T-helper 2 cell treated with Interferon-gamma antibody and Interleukin-4, amounts not matched to agents 5 μg/mL and 100 μg/mL, for 36 hours (primary cell): ENCODE data around the gene PLEKHG5.

Experiments used
- DNase-seq: peaks from one replicate; pipeline ENCODE4 v3.0.0; 2021; ENCODE audit warnings: low spot score
- H3K27ac Mint-ChIP-seq: one replicate; pipeline ENCODE4 v1.8.0; 2021; ENCODE audit warnings: mild to moderate bottlenecking, mixed read lengths
- H3K27me3 Mint-ChIP-seq: one replicate; pipeline ENCODE4 v1.8.0; 2021; ENCODE audit warnings: low read depth, mixed read lengths
- H3K36me3 Mint-ChIP-seq: one replicate; pipeline ENCODE4 v1.8.0; 2021; ENCODE audit warnings: low read depth, mixed read lengths
- H3K4me1 Mint-ChIP-seq: one replicate; pipeline ENCODE4 v1.8.0; 2021; ENCODE audit warnings: low read depth, mixed read lengths
- H3K4me3 Mint-ChIP-seq: one replicate; pipeline ENCODE4 v1.8.0; 2022; ENCODE audit warnings: mild to moderate bottlenecking, moderate library complexity, mixed read lengths
- H3K9me3 Mint-ChIP-seq: one replicate; pipeline ENCODE4 v1.8.0; 2021; ENCODE audit warnings: mixed read lengths

The PLEKHG5 gene

GRCh38 chr1:6424619-6425593, 66.6 kb downstream of the PLEKHG5 start, which contains the start of gene ESPN:
Gene ESPN (plus strand): TSS chr1:6424776. CDS start chr1:6424956, 180 bp downstream.
- Mint-ChIP-seq H3K9me3 (no peaks in the 10 kb centered on the region), H3K27ac (no peak within 1 kb of the TSS), H3K4me3 (peak within 1 kb of the TSS; percentile 52), H3K4me1 (peaks cover 4% of the 10 kb centered on the region), H3K36me3 (no peaks in the 10 kb centered on the region), H3K27me3 (peaks cover 53% of the 10 kb centered on the region)
- DNase-seq, result no peak

- H3K27me3 Mint-ChIP-seq, result peaks cover 56% of the 10 kb centered on the region
- peak overlapping the region; percentile 52 for H3K4me3 Mint-ChIP-seq
- no peak for DNase-seq
- peaks cover 4% of the 10 kb centered on the region for H3K4me1 Mint-ChIP-seq
- no peaks in the 10 kb centered on the region for H3K36me3 Mint-ChIP-seq
- H3K9me3 Mint-ChIP-seq, result no peaks in the 10 kb centered on the region
- H3K27ac Mint-ChIP-seq, result no peak overlapping the region
Measured at GRCh38 chr1:6424000-6424565, 67.4 kb downstream of the PLEKHG5 start.

GRCh38 chr1:6423321-6423999, 68.0 kb downstream of the PLEKHG5 start:
- peak; percentile 51 for DNase-seq
- peaks cover 57% of the 10 kb centered on the region for H3K27me3 Mint-ChIP-seq

GRCh38 chr1:6421266-6421665, 70.2 kb downstream of the PLEKHG5 start:
- Mint-ChIP-seq H3K4me1 (peaks cover 4% of the 10 kb centered on the region), H3K4me3 (no peak overlapping the region), H3K27ac (no peak overlapping the region), H3K9me3 (no peaks in the 10 kb centered on the region), H3K27me3 (peaks cover 70% of the 10 kb centered on the region), H3K36me3 (no peaks in the 10 kb centered on the region)
- DNase-seq, result no peak

More at GRCh38 chr1:6423321-6423999, 68.0 kb downstream of the PLEKHG5 start:
- Mint-ChIP-seq H3K4me1 (peaks cover 4% of the 10 kb centered on the region), H3K4me3 (peak overlapping the region; percentile 52), H3K36me3 (no peaks in the 10 kb centered on the region), H3K27ac (no peak overlapping the region), H3K9me3 (no peaks in the 10 kb centered on the region)

GRCh38 chr1:6420454-6421042, 70.9 kb downstream of the PLEKHG5 start:
- Mint-ChIP-seq H3K4me1 (peaks cover 4% of the 10 kb centered on the region), H3K9me3 (no peaks in the 10 kb centered on the region), H3K4me3 (peak overlapping the region; percentile 26), H3K27ac (no peak overlapping the region), H3K27me3 (peaks cover 73% of the 10 kb centered on the region), H3K36me3 (no peaks in the 10 kb centered on the region)
- DNase-seq, result no peak

GRCh38 chr1:6419804-6420453, 71.5 kb downstream of the PLEKHG5 start, which contains the start of gene HES2:
Gene HES2 (minus strand): TSS chr1:6419919. CDS start chr1:6419820, 99 bp downstream.
- no peaks in the 10 kb centered on the region for H3K36me3 Mint-ChIP-seq
- H3K27ac Mint-ChIP-seq, result no peak within 1 kb of the TSS
- H3K4me1 Mint-ChIP-seq, result peaks cover 4% of the 10 kb centered on the region
- H3K4me3 Mint-ChIP-seq, result peak within 1 kb of the TSS; percentile 26
- no peak for DNase-seq
- no peaks in the 10 kb centered on the region for H3K9me3 Mint-ChIP-seq
- peaks cover 74% of the 10 kb centered on the region for H3K27me3 Mint-ChIP-seq

GRCh38 chr1:6419397-6419803, 72.1 kb downstream of the PLEKHG5 start:
- Mint-ChIP-seq H3K9me3 (no peaks in the 10 kb centered on the region), H3K27me3 (peaks cover 78% of the 10 kb centered on the region), H3K36me3 (no peaks in the 10 kb centered on the region), H3K4me1 (peaks cover 7% of the 10 kb centered on the region), H3K4me3 (no peak overlapping the region), H3K27ac (no peak overlapping the region)
- DNase-seq, result no peak

GRCh38 chr1:6418668-6419396, 72.6 kb downstream of the PLEKHG5 start:
- Mint-ChIP-seq H3K4me3 (peak overlapping the region; percentile 18), H3K27me3 (peaks cover 77% of the 10 kb centered on the region), H3K36me3 (no peaks in the 10 kb centered on the region), H3K9me3 (no peaks in the 10 kb centered on the region), H3K4me1 (peaks cover 7% of the 10 kb centered on the region), H3K27ac (no peak overlapping the region)
- DNase-seq, result no peak

- Mint-ChIP-seq H3K27me3 (peaks cover 71% of the 10 kb centered on the region), H3K27ac (no peak overlapping the region), H3K4me1 (peaks cover 7% of the 10 kb centered on the region), H3K9me3 (no peaks in the 10 kb centered on the region), H3K36me3 (no peaks in the 10 kb centered on the region), H3K4me3 (no peak overlapping the region)
- DNase-seq, result no peak
Measured at GRCh38 chr1:6417961-6418667, 73.4 kb downstream of the PLEKHG5 start.
